HG03432 (cell line): ENCODE results near the gene HSD17B10.
"Not testable (repeated sequence)": the region's sequence is repeated elsewhere in the genome, so short reads cannot be mapped to it uniquely, and the experiment has no call there.

Source experiments
- ATAC-seq: cut with Tn5 transposase; IDR thresholded peaks from one replicate; pipeline ENCODE4 v1.9.1; 2021; ENCODE audit warnings: mild to moderate bottlenecking, moderate library complexity; ENCODE audit not compliant: unreplicated experiment

The HSD17B10 gene

DNA sequence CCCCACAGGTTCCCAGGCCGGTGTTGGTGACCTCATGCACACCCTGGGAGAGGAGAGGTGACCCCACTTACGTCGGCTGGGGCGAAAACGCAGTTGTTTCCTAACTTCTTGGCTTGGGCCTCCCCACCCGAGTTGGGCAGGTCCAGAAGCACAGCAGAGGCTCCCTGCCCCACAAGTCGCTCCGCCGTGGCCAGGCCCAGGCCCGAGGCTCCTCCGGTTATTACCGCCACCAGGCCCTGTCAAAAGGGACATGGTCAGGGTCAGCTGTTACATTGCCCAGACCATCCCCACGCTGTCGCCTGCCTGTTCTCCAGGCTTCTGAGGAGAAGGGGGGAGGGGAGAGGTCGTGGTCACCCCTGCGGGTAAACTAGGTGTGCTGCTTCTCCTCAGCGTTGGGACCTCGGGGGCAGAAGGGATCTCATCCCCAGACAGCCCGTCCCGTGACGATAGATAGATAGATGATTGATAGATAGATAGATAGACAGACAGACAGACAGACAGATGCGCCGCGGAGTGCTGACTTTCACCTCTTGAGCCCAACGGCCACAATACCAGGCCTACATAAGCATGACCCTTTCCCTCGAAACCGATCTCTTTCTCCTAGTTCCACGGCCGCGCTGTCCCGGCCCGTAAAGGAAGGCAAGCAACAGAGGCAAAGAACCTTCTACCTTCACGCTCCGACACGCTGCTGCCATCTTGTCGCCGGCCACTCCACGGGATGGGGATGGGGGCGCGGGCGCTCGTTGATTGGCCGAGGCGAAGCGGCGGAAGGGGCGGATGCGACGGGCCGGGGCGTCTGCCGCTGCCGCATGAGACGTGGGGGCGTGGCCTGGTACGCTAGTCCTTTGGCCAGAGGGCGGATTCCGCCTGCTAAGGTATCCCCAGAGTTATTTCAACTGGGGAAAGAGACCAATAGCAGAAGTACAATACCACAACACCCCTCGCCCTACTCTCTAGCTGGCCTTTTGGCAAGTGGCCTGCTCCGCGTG lies at the start of gene HSD17B10:
Gene HSD17B10, minus strand, starts transcription at position 720 of the 989 bp plus-strand sequence. Its CDS starts 25 bp downstream, at position 695.
- peak; percentile 99 for ATAC-seq

- no peak for ATAC-seq
These were observed 49.2 kb upstream of the HSD17B10 start for GRCh38 chrX:53483416-53483815.

DNA sequence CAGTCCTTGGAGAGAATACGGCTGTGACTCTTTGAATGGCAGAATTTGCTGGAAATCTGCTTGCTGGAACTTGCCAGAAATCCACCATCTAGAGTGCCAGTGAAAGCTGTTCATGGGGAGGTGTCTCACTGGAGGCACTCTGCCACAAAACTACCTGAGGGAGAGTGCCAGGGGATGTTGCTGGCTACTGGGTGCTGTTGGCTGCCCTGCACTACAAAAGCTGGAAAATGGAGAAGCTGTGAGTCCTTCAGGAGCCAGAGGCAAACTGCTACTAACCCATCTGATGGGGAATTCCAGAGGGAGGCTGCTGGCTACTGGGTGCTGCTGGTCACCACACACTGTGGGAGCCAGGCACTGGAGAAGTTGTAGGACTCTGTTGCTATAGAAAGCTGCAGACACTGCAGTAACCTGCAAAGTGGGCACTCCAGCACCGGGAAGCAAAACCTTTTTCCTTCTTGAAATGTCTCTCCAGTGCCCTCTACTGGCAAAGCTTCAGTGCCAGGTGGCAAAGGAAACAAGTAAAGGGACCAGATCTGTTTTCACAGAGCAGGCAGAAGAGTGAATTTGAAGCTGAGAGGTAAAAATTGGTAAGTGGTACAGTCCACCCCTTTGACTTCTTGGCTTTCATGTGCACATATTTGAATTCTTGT lies 47.8 kb upstream of the HSD17B10 start:
- ATAC-seq, result no peak

DNA sequence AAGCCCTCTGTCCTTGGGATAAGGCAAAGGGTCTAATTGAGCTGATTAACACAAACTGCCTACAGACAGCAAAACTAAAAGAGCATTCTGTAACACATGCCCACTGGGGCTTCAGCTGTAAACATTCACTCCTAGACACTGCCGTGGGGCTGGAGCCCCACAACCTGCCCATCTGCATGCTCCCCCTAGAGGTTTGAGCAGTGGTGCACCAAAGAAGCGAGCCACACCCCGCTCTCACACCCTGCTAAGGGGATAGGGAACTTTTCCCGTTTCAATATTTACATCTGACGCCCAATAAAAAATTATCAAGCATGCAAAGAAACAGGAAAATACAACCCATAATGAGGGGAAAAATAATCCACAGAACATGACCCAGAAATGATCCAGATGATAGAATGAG lies 46.9 kb upstream of the HSD17B10 start:
- no peak for ATAC-seq

GRCh38 chrX:53479301-53479700 lies 45.1 kb upstream of the HSD17B10 start:
- no peak for ATAC-seq

- ATAC-seq, result no peak
These were observed 42.2 kb upstream of the HSD17B10 start for GRCh38 chrX:53476371-53476770.

- no peak for ATAC-seq
These were observed 40.5 kb upstream of the HSD17B10 start for GRCh38 chrX:53474707-53475106.

GRCh38 chrX:53471346-53471745 lies 37.2 kb upstream of the HSD17B10 start:
- no peak for ATAC-seq

DNA sequence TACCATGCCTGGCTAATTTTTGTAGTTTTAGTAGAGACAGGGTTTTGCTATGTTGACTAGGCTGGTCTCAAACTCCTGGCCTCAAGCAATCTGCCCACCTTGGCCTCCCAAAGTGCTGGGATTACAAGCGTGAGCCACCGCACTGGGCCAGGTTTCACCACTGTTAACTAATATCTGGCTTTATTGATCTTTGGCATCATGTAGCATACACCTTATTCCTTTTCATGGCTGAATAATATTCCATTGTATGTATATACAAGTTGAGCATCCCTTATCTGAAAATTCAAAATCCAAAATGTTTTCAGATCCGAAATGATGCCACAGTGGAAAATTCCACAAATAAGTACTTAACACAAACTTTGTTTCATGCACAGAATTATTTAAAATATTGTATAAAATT lies 34.5 kb upstream of the HSD17B10 start:
- not testable (repeated sequence) for ATAC-seq

DNA sequence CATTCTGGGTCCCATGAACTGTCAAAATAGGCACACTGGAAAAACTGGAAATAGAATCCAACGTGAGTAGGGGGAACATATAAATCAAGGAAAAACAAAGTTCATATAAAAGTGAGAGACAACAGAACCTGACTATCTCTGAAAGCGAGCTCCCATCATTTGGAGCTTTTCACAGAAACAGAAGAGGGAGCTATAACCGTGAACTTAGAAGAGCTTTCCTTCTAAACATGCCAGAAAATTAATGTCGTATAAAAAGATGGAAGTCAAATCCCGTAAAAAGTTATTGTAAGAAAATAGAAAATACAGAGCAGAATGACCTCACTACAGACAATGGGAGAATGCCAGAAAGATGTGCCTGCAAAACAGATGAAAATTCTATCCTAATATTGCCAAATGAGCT lies 23.9 kb upstream of the HSD17B10 start:
- no peak for ATAC-seq

DNA sequence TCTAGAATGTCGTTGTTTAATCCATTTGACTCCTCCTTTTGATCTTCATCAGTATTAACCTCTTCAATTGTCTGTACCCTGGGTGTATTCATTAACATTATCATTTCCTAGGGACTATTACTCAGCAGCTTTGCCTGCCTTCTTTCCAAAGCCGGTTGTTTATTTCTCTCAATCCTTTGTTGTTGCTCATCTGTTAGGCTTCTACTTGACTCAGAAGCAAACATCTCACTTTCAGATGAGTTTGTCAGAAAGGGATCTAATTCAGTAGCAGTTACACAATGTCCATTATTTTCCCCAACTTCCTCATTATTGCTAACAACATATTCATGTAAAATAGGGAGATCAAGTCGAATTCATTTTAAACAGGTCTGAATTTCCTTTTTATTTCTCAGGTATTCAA lies 22.1 kb upstream of the HSD17B10 start:
- ATAC-seq, result no peak

DNA sequence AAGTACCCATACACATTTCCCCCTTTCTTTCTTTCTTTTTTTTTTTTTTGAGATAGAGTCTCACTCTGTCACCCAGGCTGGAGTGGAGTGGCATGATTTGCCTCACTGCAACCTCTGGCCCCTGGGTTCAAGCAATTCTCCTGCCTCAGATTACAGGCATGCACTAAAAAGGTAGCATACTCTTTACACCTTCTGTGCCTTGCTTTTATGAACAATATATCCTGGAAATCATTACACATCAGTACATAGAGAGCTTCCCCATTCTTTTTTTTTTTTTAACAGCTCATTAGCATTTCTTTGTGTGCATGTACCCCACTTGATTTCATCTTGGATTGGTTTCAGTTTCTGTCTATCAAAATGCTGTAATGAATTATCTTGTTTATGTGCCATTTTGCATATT lies 18.6 kb upstream of the HSD17B10 start:
- no peak for ATAC-seq

DNA sequence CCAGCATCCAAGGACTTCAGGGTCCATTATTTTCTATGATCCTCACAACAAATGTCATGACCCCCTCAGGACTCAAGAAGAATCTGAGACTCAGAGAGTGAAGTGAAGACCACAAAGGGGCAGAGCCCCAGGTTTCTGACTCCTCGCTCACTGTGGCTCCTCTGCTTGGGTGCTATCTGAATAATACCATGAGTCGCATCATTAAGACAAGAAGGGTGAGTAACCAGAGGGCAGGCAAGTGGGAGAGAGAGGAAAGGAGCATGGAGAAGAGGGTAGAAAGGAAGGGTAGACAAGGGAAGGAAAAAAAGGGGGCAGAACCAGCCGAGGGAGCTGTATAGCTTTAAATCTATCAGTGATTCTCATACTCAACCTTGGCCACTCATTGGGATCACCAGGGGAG lies 15.5 kb upstream of the HSD17B10 start:
- ATAC-seq, result no peak

GRCh38 chrX:53447441-53447840 lies 13.3 kb upstream of the HSD17B10 start:
- no peak for ATAC-seq

DNA sequence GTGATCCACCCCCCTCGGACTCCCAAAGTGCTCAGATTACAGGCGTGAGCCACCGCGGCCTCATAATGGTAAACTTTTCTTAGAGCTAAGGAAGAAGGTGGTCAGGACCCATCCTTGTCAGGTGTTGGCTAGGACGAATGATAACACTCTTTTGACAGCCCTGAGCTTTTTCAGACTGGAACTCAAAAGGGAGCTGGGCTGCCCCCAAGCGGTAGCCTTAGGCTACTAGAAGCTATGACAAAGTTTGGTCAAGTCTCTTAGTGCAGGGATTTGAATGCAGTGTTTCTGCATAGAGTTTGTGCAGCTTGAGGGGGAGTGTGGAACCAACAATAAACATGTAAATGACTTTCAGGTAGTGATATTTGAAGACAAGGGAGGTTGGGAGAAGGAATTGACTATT lies 11.8 kb upstream of the HSD17B10 start:
- no peak for ATAC-seq

DNA sequence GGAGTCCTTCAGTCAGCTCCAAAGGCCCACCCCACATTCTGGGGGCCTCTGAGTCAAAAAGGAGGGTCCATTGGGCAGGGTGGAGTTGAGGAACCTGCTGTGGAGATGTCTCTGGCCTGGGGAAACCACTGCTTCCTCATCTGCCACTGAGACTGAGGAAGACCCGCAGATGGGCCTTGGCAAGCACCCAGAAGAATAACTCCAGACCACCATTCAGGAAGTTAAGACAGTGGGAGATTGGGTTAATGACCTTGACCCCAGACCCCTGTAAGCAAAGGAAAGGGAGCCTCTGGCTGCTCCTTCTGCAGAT lies 8.1 kb upstream of the HSD17B10 start:
- ATAC-seq, result no peak

- peak; percentile 89 for ATAC-seq
These were observed 7.6 kb upstream of the HSD17B10 start for GRCh38 chrX:53441531-53442321.

DNA sequence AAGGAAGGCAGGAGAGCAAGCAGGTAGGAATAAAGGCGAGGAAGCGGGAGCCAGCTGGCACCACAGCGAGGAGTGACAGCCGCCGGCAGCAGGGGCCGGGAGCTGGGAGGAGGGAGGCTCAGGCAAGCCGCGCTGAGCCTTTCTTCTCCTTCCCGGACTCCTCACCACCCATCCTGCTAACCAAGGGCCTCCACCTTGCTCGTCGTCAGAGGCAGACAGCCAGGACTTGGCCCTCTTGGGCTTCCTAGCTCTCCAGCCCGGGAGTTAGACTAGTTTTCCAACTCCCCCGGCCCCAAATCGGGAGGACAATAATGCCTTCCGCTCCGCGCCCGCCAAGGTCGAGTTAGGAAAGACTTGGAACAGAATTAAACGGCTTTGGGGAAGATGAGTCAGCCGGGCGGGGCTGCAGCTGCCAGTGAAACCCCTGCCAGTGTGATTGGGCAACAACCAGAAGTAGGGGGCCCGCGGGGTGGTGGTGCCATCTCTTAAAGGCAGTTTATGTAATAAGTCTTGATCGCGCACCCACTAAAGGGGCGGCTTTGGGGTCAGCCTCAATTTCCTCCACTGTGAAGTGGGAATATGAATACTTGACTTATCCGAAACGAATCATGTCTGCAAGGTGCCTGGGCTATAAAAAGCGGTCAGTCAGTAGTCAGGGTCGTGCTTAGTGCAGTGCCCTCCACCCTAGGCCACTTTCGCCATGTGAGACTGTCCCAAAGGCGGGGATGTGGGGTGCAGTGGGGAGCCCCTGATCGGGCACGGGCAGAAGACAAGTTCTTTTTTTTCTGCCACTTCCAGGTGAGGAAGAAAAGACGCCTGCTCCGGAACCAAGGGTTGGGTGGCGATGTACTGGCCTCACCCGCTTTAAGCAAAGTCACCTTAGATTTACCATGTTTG lies 6.7 kb upstream of the HSD17B10 start:
- ATAC-seq, result no peak

GRCh38 chrX:53440101-53440500 lies 5.9 kb upstream of the HSD17B10 start:
- no peak for ATAC-seq

DNA sequence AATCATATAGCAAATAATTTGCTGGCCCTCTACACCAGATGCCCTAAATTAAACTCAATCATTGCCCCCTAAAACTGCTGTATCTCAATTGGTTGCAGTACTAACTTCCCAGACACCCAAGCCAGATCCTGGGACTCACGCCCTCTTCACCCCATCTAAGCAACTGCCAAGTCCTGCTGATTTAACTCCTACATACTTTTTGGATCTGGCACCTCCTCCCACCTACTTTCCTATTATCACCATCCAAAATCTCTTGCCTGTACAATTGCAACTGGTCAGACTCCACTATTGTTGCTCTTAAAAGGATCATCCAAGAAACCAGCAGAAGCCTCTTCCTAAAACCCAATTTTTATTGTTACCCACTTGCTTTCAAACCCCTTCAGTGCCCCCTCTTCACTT lies 4.7 kb upstream of the HSD17B10 start:
- ATAC-seq, result no peak
